Mammary epithelial cell (primary cell): ENCODE measurements around the gene PARD3.

ENCODE experiments used
- CTCF ChIP-seq, 2 donors: IDR thresholded peaks in 1 of 2; conservative IDR thresholded peaks in 1 of 2; 2 replicates each; pipeline ENCODE4 v1.5.1; 2011 to 2012; ENCODE audit warnings: inconsistent platforms in 2 of 2, low read length in 2 of 2, mild to moderate bottlenecking in 2 of 2, control low read depth in 1 of 2, low read depth in 1 of 2; ENCODE audit not compliant: insufficient read depth in 1 of 2; ENCODE audit errors: extremely low read depth in 1 of 2
- EZH2 ChIP-seq: IDR thresholded peaks from 2 replicates; pipeline ENCODE4 v1.6.1; 2012; ENCODE audit warnings: low read length, inconsistent platforms, borderline replicate concordance

- TF ChIP-seq CTCF (conservative IDR thresholded peaks at IDR 0.05 in 1 of 2, IDR thresholded peaks at IDR 0.05 in 1 of 2; ENCODE audit: extremely low read depth in 1 of 2, insufficient read depth in 1 of 2, low read depth in 1 of 2, low read length in 2 of 2) (no peak), EZH2 (no peak)
Measured at GRCh38 chr10:34648919-34649318, 166.2 kb downstream of the PARD3 start.
